KOPT-K1 (cell line): ENCODE results near the gene PEA15.

Experiments
- H3K27ac ChIP-seq: fragments of 200-600 bp; sonication (generic); 2 replicates; pipeline ENCODE4 v1.5.1; 2016; ENCODE audit warnings: antibody characterized with exemption, mild to moderate bottlenecking, low read depth, low read length; ENCODE audit not compliant: poor library complexity, severe bottlenecking
- H3K36me3 ChIP-seq: fragments of 200-600 bp; sonication (generic); 2 replicates; pipeline ENCODE4 v1.5.1; 2017; ENCODE audit warnings: antibody characterized with exemption, mild to moderate bottlenecking, low read length, moderate library complexity; ENCODE audit not compliant: insufficient read depth
- H3K9me3 ChIP-seq: fragments of 200-600 bp; sonication (generic); 2 replicates; pipeline ENCODE4 v1.5.1; 2017; ENCODE audit warnings: antibody characterized with exemption, low read length, mild to moderate bottlenecking; ENCODE audit not compliant: insufficient read depth, poor library complexity, severe bottlenecking

Gene PEA15

DNA sequence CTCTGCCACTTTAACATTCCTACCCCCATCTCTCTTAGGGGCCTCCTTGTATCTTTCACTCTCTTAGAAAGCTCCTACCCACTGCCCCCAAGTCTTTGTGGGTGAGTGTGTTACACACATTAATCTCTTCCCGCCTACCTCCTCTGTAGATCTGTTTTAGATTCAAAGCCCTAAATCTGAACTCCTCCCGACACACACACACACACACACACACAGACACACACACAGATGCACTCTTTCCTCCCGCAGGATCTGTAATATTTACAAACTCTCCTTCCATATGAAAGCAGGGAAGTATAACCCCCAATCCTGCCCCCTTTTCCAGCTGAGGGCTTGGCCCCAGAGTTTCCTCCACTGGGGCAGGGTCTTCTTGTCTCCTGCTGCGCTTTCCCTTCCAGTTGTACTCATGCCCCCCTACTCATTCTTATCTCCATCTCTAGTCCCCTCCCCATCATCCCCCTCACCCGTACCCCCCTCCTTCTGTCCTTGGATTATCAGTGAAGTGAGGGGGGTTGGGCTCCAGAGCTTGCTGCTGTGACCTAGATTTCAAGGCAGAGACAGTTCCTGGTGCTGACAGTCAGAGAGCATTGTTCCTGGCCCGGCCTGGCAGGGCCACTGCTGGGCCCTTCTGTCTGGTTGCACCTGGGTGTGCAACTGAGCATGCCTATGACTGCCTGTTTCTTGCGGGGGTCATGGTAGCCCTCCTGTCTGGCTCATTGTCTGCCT, 4.3 kb downstream of the PEA15 start:
- Histone ChIP-seq H3K9me3 (no peaks in the 10 kb centered on the region), H3K27ac (no peak overlapping the region), H3K36me3 (peaks cover 53% of the 10 kb centered on the region)

GRCh38 chr1:160210561-160210960, 5.4 kb downstream of the PEA15 start:
- peaks cover 63% of the 10 kb centered on the region for H3K36me3 ChIP-seq
- no peaks in the 10 kb centered on the region for H3K9me3 ChIP-seq
- no peak overlapping the region for H3K27ac ChIP-seq

- Histone ChIP-seq H3K36me3 (peaks cover 70% of the 10 kb centered on the region), H3K9me3 (no peaks in the 10 kb centered on the region)
These were observed 6.0 kb downstream of the PEA15 start for GRCh38 chr1:160211046-160211790.

GRCh38 chr1:160214481-160215140, 9.4 kb downstream of the PEA15 start:
- Histone ChIP-seq H3K27ac (no peak overlapping the region), H3K36me3 (peaks cover 92% of the 10 kb centered on the region), H3K9me3 (no peaks in the 10 kb centered on the region)

More at GRCh38 chr1:160211046-160211790, 6.0 kb downstream of the PEA15 start:
- H3K27ac ChIP-seq, result no peak overlapping the region

DNA sequence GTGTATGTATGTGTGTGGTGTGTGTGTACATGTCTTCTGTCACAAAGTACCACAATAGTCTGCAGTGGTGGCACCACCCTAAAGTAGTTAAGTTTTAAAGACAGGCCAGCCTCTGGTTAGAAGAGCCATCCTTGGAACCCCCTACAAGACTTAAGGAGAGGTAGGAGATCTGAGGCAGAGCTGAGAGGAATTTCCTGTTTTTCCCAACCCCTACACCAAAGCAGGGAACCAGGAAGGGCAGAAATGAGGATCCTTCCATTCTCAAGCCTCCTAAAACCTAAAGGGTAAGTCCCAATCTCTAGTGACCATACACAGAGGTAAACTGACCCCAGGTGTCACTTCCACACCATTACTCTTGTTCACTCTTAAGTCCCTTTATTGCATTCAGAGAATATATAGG, 11.1 kb downstream of the PEA15 start:
- Histone ChIP-seq H3K36me3 (peaks cover 99% of the 10 kb centered on the region), H3K9me3 (no peaks in the 10 kb centered on the region), H3K27ac (no peak overlapping the region)

DNA sequence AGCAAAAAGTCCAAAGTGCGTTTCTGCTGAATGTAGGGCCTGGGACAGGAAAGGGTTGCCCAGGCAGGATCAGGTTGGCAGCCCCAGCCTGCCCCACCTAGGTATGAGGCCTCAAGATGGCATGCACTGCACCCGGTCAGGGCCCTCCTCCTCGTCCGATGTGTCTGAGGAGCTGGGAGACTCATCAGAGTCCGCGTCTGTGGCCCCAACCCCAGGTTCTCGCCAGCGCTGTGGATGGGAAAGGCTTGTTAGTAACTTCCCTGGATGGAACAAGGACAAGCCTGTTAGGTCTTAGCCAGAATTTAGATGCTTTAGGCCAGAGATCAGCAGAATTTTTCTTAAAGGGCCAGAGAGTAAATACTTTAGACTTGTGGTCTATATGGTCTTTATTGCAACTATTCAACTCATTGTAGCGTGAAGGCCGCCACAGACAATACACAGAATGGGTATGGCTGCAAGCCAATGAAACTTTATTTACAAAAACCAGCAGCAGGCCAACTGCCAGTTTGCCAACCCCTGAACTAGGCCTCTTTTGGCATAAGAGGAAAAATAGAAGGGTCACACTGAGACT, 12.4 kb downstream of the PEA15 start:
- peaks cover 100% of the 10 kb centered on the region for H3K36me3 ChIP-seq
- H3K9me3 ChIP-seq, result no peaks in the 10 kb centered on the region
- no peak overlapping the region for H3K27ac ChIP-seq

- no peak overlapping the region for H3K27ac ChIP-seq
- peaks cover 100% of the 10 kb centered on the region for H3K36me3 ChIP-seq
- H3K9me3 ChIP-seq, result no peaks in the 10 kb centered on the region
These were observed 14.1 kb downstream of the PEA15 start for GRCh38 chr1:160219062-160219929.

DNA sequence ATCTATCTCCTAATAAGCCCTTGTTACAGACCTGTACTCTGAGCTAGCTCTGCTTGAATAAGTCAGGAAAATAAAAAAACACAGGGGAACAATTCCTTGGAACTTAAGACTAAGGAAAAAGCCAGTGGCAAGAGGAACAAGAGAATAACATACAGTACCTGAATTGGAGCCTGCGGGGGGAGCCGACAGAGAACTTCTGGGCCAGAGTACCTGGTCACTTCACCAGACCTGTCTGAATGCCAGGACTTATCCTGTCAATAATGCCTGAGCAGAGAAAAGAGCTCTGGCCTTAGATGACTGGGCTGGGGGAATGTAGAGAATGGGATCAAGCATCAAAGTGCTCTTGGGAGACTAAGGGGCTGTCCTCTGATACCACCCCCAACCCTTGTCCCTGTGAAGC, 15.1 kb downstream of the PEA15 start:
- Histone ChIP-seq H3K9me3 (no peaks in the 10 kb centered on the region), H3K27ac (no peak overlapping the region), H3K36me3 (peaks cover 100% of the 10 kb centered on the region)

DNA sequence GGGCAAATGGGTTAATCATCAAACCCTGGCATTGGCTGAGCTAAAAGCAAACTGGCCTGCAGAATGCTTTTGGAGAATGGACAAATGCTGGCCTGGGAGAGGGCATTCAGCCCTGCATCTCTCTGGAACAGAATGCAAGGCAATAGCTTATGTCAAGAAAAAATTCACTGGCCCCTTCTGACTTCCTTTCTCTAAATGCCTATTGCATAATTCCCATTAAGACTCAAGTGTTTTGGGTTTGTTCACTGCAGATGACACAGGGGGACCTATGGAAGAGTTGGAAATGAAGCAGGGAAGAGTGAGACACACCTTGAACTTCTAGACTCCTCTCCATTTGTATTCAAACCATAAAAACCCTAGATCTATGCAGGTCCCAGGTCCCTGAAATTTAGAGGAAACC, 15.9 kb downstream of the PEA15 start:
- Histone ChIP-seq H3K36me3 (peaks cover 100% of the 10 kb centered on the region), H3K9me3 (no peaks in the 10 kb centered on the region)

DNA sequence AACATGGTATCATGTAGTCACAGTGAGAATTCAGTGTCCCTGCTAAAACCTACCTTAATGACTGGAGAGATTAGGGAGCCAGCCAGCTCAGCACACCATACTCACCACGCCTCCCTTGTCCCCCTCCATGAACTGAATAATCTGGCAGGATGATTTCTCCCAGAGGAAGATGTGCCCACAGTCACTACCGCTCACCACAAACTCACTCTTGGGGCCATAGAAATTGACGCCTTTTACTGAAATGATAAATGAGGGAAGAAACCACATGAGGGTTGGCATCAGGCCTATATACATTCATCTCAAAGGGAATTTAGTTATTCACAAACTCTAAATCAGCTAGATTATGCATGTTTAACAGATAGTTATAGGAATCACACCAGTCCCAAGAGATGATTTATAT, 17.4 kb downstream of the PEA15 start:
- Histone ChIP-seq H3K9me3 (no peaks in the 10 kb centered on the region), H3K27ac (no peak overlapping the region), H3K36me3 (peaks cover 100% of the 10 kb centered on the region)

More for the DNA sequence above, 15.9 kb downstream of the PEA15 start:
- no peak overlapping the region for H3K27ac ChIP-seq

DNA sequence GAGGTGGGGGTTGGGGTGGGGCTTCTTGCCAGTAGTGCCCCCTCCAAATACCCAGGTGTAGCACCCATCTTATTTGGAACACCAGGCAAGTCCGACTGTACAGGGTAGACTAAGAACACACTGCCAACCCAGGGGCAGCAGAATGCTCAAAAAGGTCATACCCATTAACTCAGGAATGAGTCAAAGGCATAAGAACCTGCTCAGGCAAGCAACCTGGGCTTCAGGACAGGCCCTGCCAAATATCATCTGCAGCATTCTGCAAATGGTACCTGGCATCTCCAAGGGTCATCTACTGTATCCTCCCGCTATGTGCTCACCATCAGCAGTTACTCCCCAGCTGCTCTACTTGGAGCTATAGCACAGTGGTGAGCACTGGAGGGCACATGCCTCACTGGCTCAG, 19.4 kb downstream of the PEA15 start:
- Histone ChIP-seq H3K9me3 (no peaks in the 10 kb centered on the region), H3K27ac (no peak overlapping the region), H3K36me3 (peaks cover 99% of the 10 kb centered on the region)

DNA sequence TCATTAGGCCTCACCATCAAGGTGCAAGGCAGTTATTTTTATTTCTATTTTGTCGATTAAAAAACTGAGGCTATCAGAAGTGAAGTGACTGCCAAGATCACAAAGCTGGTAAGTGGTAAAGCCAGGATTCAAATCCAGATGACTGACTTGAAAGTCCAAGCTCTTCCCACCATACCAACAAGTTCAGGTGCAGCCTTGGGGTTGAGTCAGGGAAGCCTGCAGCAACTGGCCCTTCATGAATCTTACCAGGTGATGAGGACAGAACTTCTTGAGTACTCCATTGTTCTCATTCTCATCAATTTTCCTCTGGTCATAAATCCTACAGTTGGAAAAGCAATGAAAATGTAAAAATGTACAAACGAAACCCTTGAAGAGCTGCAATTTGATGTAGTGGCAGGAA, 20.2 kb downstream of the PEA15 start:
- H3K36me3 ChIP-seq, result peaks cover 99% of the 10 kb centered on the region
- no peaks in the 10 kb centered on the region for H3K9me3 ChIP-seq
- H3K27ac ChIP-seq, result no peak overlapping the region

- peaks cover 99% of the 10 kb centered on the region for H3K36me3 ChIP-seq
- no peak overlapping the region for H3K27ac ChIP-seq
- H3K9me3 ChIP-seq, result no peaks in the 10 kb centered on the region
These were observed 21.4 kb downstream of the PEA15 start for GRCh38 chr1:160226623-160227022.

DNA sequence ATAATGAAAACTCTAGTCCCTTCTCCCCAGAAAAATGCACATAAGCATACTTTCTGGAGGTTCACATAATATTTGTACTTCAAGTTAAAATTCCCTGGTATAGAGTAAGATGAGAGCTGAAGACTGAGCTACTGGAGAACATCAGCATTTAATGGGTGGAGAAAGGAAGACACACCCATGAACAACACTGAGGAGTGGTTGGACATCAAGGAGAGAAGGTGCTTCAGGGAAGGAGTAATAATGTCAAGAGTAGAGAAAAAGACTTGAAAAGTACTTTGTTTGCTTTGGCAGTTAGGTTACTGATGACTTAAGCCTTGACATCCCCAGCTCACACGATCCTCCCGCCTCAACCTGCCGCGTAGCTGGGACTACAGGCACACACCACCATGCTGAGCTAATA, 21.9 kb downstream of the PEA15 start:
- no peak overlapping the region for H3K27ac ChIP-seq
- no peaks in the 10 kb centered on the region for H3K9me3 ChIP-seq
- H3K36me3 ChIP-seq, result peaks cover 99% of the 10 kb centered on the region
